GM18868 (cell line): ENCODE measurements around the gene ALLC.

Experiments used
- ATAC-seq: cut with Tn5 transposase; IDR thresholded peaks from one replicate; pipeline ENCODE4 v1.9.1; 2021; ENCODE audit warnings: mild to moderate bottlenecking, moderate library complexity; ENCODE audit not compliant: unreplicated experiment

ALLC gene

GRCh38 chr2:3742743-3743508 lies 84.9 kb downstream of the ALLC start:
- no peak for ATAC-seq

- no peak for ATAC-seq
Measured at GRCh38 chr2:3743951-3744555, 86.1 kb downstream of the ALLC start.

GRCh38 chr2:3745920-3746319 lies 87.9 kb downstream of the ALLC start:
- no peak for ATAC-seq

GRCh38 chr2:3747032-3747654 lies 89.1 kb downstream of the ALLC start:
- ATAC-seq, result no peak

- no peak for ATAC-seq
Measured at GRCh38 chr2:3747826-3748225, 89.8 kb downstream of the ALLC start.

- ATAC-seq, result no peak
Measured at GRCh38 chr2:3749201-3749600, 91.2 kb downstream of the ALLC start.

GRCh38 chr2:3751251-3751650 lies 93.3 kb downstream of the ALLC start:
- no peak for ATAC-seq

GRCh38 chr2:3751806-3752205 lies 93.8 kb downstream of the ALLC start:
- no peak for ATAC-seq
